H1 (cell line): Measurements from ENCODE around the gene SLC9C2. TPM values are rescaled to one million over a fixed set of nuclear protein-coding genes. Genes with fewer than 3 reads are reported as not detected.

Experiments used
- CTCF ChIA-PET: fragments of 300-600 bp; sonication (Branson Sonifier 250); formaldehyde crosslinking; loops from one replicate; lab custom pipeline; 2021; ENCODE audit not compliant: partially characterized antibody; lab: Charles Lee
- POLR2A ChIA-PET: fragments of 300-600 bp; sonication (Branson Sonifier 250); formaldehyde crosslinking; loops from one replicate; lab custom pipeline; 2021; ENCODE audit warnings: inconsistent platforms; ENCODE audit not compliant: partially characterized antibody; lab: Charles Lee
- DNase-seq, 2 experiments: peaks; one replicate each; pipeline versions ENCODE4 v3.0.0 to v3.0.0-alpha.2; 2010 to 2022; ENCODE audit warnings: low spot score in 2 of 2, low read depth in 1 of 2, mixed read lengths in 1 of 2
- FAIRE-seq: peaks from 2 replicates; lab custom pipeline; 2011; peaks lifted over from hg19 to GRCh38; lab: Jason Lieb, UNC
- H2AFZ ChIP-seq: 2 replicates; pipeline ENCODE4 v1.8.1; 2012; ENCODE audit warnings: low read length, inconsistent platforms
- H2AK5ac ChIP-seq: 2 replicates; pipeline ENCODE4 v1.6.1; 2013; ENCODE audit warnings: low read depth, low read length
- H2BK120ac ChIP-seq: replicated peaks from 2 replicates; pipeline ENCODE3; 2013; ENCODE audit warnings: low read depth, low read length, inconsistent platforms
- H2BK12ac ChIP-seq: 2 replicates; pipeline ENCODE4 v1.6.1; 2013; ENCODE audit warnings: low read depth, low read length
- H2BK15ac ChIP-seq: 2 replicates; pipeline ENCODE4 v1.6.1; 2013; ENCODE audit warnings: low read length
- H2BK20ac ChIP-seq: 2 replicates; pipeline ENCODE4 v1.6.1; 2013; ENCODE audit warnings: low read length
- H2BK5ac ChIP-seq: 2 replicates; pipeline ENCODE4 v1.6.1; 2013; ENCODE audit warnings: low read depth, low read length
- H3K14ac ChIP-seq: 2 replicates; pipeline ENCODE4 v1.6.1; 2013; ENCODE audit warnings: inconsistent platforms; ENCODE audit not compliant: insufficient read length
- H3K18ac ChIP-seq: 2 replicates; pipeline ENCODE4 v1.6.1; 2013; ENCODE audit warnings: low read length; ENCODE audit errors: extremely low read depth
- H3K23ac ChIP-seq: 2 replicates; pipeline ENCODE4 v1.6.1; 2013; ENCODE audit warnings: inconsistent platforms; ENCODE audit not compliant: insufficient read length
- H3K23me2 ChIP-seq: 2 replicates; pipeline ENCODE4 v1.6.1; 2013; ENCODE audit warnings: low read depth, low read length
- H3K27ac ChIP-seq: 2 replicates; pipeline ENCODE4 v1.6.1; 2011; ENCODE audit warnings: low read depth, low read length, inconsistent platforms
- H3K27me3 ChIP-seq, 4 experiments: replicated peaks in 1 of 4; 1 replicate in 1 of 4; 2 replicates in 3 of 4; pipeline versions ENCODE4 v1.6.1 to v1.8.1; 2011 to 2013; ENCODE audit warnings: low read length in 3 of 4, mild to moderate bottlenecking in 3 of 4, inconsistent platforms in 2 of 4, mixed read lengths in 2 of 4, moderate library complexity in 1 of 4; ENCODE audit not compliant: control insufficient read depth in 3 of 4, insufficient read depth in 3 of 4; ENCODE audit errors: extremely low read depth in 1 of 4
- H3K36me3 ChIP-seq, 4 experiments: 2 replicates each; pipeline versions ENCODE4 v1.6.1 to v1.8.1; 2011 to 2013; ENCODE audit warnings: mild to moderate bottlenecking in 4 of 4, low read length in 3 of 4, moderate library complexity in 2 of 4, control low read depth in 1 of 4, inconsistent platforms in 1 of 4; ENCODE audit not compliant: insufficient read depth in 4 of 4, control insufficient read depth in 2 of 4
- H3K4ac ChIP-seq: replicated peaks from 2 replicates; pipeline ENCODE3; 2013; ENCODE audit warnings: low read length, low read depth, mixed read lengths, inconsistent platforms; ENCODE audit not compliant: insufficient read length
- H3K4me1 ChIP-seq, 4 experiments: replicated peaks in 1 of 4; 1 replicate in 1 of 4; 2 replicates in 3 of 4; pipeline versions ENCODE4 v1.6.1 to v1.8.1; 2011 to 2013; ENCODE audit warnings: low read length in 3 of 4, inconsistent platforms in 2 of 4, mixed read lengths in 1 of 4; ENCODE audit not compliant: insufficient read depth in 4 of 4, control insufficient read depth in 3 of 4
- H3K4me2 ChIP-seq, 2 experiments: 2 replicates each; pipeline versions ENCODE4 v1.6.1 to v1.8.1; 2011 to 2013; ENCODE audit warnings: low read depth in 2 of 2, low read length in 2 of 2, control low read depth in 1 of 2, inconsistent platforms in 1 of 2, mild to moderate bottlenecking in 1 of 2; ENCODE audit not compliant: insufficient read depth in 1 of 2
- H3K4me3 ChIP-seq, 4 experiments: fragments of 200-600, 300-600 bp in 1 of 4; sonication (generic), shearing (Covaris generic), sonication (Bioruptor Twin) in 1 of 4; 2 replicates each; pipeline versions ENCODE4 v1.5.1 to v1.8.1; 2011 to 2016; ENCODE audit warnings: low read length in 4 of 4, low read depth in 3 of 4, control low read depth in 2 of 4, inconsistent platforms in 2 of 4, mild to moderate bottlenecking in 2 of 4, mixed read lengths in 1 of 4, moderate library complexity in 1 of 4; ENCODE audit not compliant: insufficient read depth in 2 of 4; ENCODE audit errors: extremely low read depth in 1 of 4
- H3K56ac ChIP-seq: replicated peaks from 2 replicates; pipeline ENCODE3; 2013; ENCODE audit warnings: low read depth, mild to moderate bottlenecking, mixed read lengths, low read length, inconsistent platforms; ENCODE audit not compliant: insufficient read length
- H3K79me1 ChIP-seq: 2 replicates; pipeline ENCODE4 v1.6.1; 2013; ENCODE audit warnings: low read depth, low read length, control low read depth
- H3K79me2 ChIP-seq, 2 experiments: 2 replicates each; pipeline versions ENCODE4 v1.6.1 to v1.8.1; 2012 to 2013; ENCODE audit warnings: low read length in 2 of 2, mild to moderate bottlenecking in 2 of 2, inconsistent platforms in 1 of 2; ENCODE audit not compliant: insufficient read depth in 2 of 2, control insufficient read depth in 1 of 2
- H3K9ac ChIP-seq, 4 experiments: replicated peaks in 1 of 4; 1 replicate in 1 of 4; 2 replicates in 3 of 4; pipeline versions ENCODE4 v1.6.1 to v1.8.1; 2011 to 2013; ENCODE audit warnings: low read depth in 3 of 4, low read length in 3 of 4, control low read depth in 2 of 4, mild to moderate bottlenecking in 2 of 4, moderate library complexity in 2 of 4, inconsistent platforms in 1 of 4; ENCODE audit errors: extremely low read depth in 1 of 4
- H3K9me3 ChIP-seq, 2 experiments: 2 replicates each; pipeline versions ENCODE4 v1.6.1 to v1.8.1; 2012 to 2013; ENCODE audit warnings: mild to moderate bottlenecking in 2 of 2, moderate library complexity in 2 of 2, control low read depth in 1 of 2, inconsistent platforms in 1 of 2, low read depth in 1 of 2, low read length in 1 of 2, mixed read lengths in 1 of 2; ENCODE audit not compliant: insufficient read depth in 2 of 2
- H4K20me1 ChIP-seq, 2 experiments: replicated peaks in 1 of 2; 2 replicates each; pipeline versions ENCODE3 to v1.8.1; 2011 to 2013; ENCODE audit warnings: inconsistent platforms in 2 of 2, low read length in 2 of 2, mild to moderate bottlenecking in 1 of 2; ENCODE audit not compliant: insufficient read depth in 2 of 2, control insufficient read depth in 1 of 2
- H4K5ac ChIP-seq: 2 replicates; pipeline ENCODE4 v1.6.1; 2013; ENCODE audit warnings: low read length, low read depth, mixed read lengths, inconsistent platforms; ENCODE audit not compliant: insufficient read length
- H4K8ac ChIP-seq: 2 replicates; pipeline ENCODE4 v1.8.0; 2013; ENCODE audit warnings: mild to moderate bottlenecking, moderate library complexity, low read length, inconsistent platforms; ENCODE audit not compliant: insufficient read depth; ENCODE audit errors: extremely low read depth
- H4K91ac ChIP-seq: replicated peaks from 2 replicates; pipeline ENCODE3; 2013; ENCODE audit warnings: low read length, mixed read lengths, inconsistent platforms; ENCODE audit not compliant: insufficient read length
- CTBP2 ChIP-seq: IDR thresholded peaks from 2 replicates; pipeline ENCODE4 v1.7.0; 2011; ENCODE audit warnings: borderline replicate concordance, mild to moderate bottlenecking, moderate library complexity, mixed read lengths, low read length; ENCODE audit not compliant: insufficient read depth, insufficient read length
- TCF12 ChIP-seq: IDR thresholded peaks from 2 replicates; pipeline ENCODE4 v1.6.1; 2011; ENCODE audit warnings: low read depth, mild to moderate bottlenecking, low read length
- WGBS, 2 experiments: shearing (Covaris generic) in 1 of 2; methylation state at CpG; one replicate each; pipeline versions ENCODE4 v1.1.6 to v1.1.7; 2013 to 2015; ENCODE audit warnings: low lambda C conversion rate in 2 of 2, mixed read lengths in 2 of 2, inconsistent platforms in 1 of 2, low coverage in 1 of 2, missing lambda C conversion rate in 1 of 2; ENCODE audit not compliant: insufficient replicate concordance in 2 of 2, insufficient coverage in 1 of 2, insufficient read length in 1 of 2; ENCODE audit errors: extremely low coverage in 1 of 2, missing lambda C conversion rate in 1 of 2; 5-methylcytosine and 5-hydroxymethylcytosine counted together
- polyA plus RNA-seq, 7 experiments: library from polyadenylated mRNA; depleted of rRNA in 3 of 7; stranded (reverse) in 5 of 7; unstranded in 2 of 7; fragments of >200 nt in 5 of 7; fragments of 200-250 nt in 2 of 7; gene quantifications; 1 replicate in 5 of 7; 2 replicates in 1 of 7; 4 replicates in 1 of 7; pipeline versions ENCODE4 v1.2.1 to v1.2.3, GENCODE V29; 2011 to 2013; ENCODE audit warnings: missing spikeins in 2 of 7, mixed read lengths in 2 of 7
- total RNA-seq: library from RNA; stranded (reverse); fragmentation: NEBNext Ultra II Directional; extraction: Animal tissue kit (Norgen Biotek cat#: 25700); gene quantifications from 2 replicates; pipeline ENCODE4 v1.2.1, GENCODE V29; 2021

SLC9C2 gene
- total and polyA plus RNA-seq, 2 of the 8 experiments (the other 6 are each of a cell fraction or from before 2014, with no cell fraction given) = not detected

DNA sequence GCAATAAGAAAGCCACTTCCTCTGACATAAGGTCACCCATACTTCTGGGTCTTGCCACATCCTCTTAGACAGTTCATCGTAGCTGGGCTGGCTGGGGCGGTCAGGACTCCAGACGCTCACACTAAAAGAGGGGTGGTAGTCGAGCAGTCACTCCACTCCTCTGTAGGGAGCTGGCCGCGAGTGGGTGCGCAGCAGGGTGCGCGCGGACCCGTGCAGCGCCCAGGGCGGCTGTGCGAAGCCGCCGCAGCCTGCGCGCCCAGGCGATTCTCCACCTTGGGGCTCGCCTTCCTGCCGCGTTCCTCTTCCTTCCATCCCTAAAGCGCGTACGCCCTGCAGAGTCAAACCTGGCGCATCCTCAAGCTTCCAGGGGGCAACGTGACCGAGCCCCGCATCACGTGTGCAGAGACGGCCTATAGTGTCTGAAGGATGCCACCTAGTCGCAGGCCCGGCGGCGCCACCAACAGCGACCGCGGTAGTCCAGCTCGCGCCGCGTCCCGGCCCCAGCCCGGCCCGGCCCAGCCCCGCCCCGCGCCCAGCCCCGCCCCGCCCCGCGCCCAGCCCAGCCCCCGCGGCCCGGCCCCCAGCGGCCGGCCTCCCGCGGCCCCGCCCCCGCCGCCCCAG lies 126.1 kb downstream of the SLC9C2 start:
- Histone ChIP-seq H3K14ac (no peak overlapping the region), H4K8ac (peak overlapping the region; percentile 81; the same call in 1 of the 2 replicates), H2AFZ (no peak overlapping the region), H3K4me1 (peaks cover 2 to 18% (median 4%) of the 10 kb centered on the region in 4 experiments; a peak in 6 of 7 replicates), H3K79me2 (peaks cover 12 to 72% of the 10 kb centered on the region in 2 experiments), H3K27me3 (no peaks in the 10 kb centered on the region), H2BK5ac (peak overlapping the region; percentile 84), H2AK5ac (no peak overlapping the region), H3K9ac (peak overlapping the region; percentile 60 to 88 (median 80)), H3K4ac (peak overlapping the region; percentile 79), H2BK20ac (no peak overlapping the region), H3K27ac (0 out of 2 replicates have a peak overlapping the region, but pooled peaks have one; percentile 52), H3K23me2 (peaks cover 12% of the 10 kb centered on the region), H4K20me1 (peaks cover 12% of the 10 kb centered on the region in 2 experiments), H3K4me3 (peak overlapping the region; percentile 74 to 94 (median 87)), H3K4me2 (peak overlapping the region; percentile 80 to 91), H3K18ac (peak overlapping the region; percentile 88), H4K5ac (peak overlapping the region; percentile 25), H4K91ac (peak overlapping the region; percentile 81), H2BK12ac (no peak overlapping the region), H3K23ac (no peak overlapping the region), H3K9me3 (peaks cover 2 to 7% of the 10 kb centered on the region in 2 experiments; a peak in 3 of 4 replicates), H3K36me3 (peaks cover 10 to 28% (median 18%) of the 10 kb centered on the region in 4 experiments), H2BK15ac (no peak overlapping the region), H3K79me1 (0 out of 2 replicates have a peak, but pooled peaks cover 2% of the 10 kb centered on the region), H3K56ac (no peak overlapping the region), H2BK120ac (no peak overlapping the region)
- POLR2A ChIA-PET = interaction anchor here (1.1 to 4.8 kb wide), 14 partner anchors 9 to 391 kb away, joined by 3 to 53 read pairs (median 8); partner anchors contain the start of genes CENPL, DARS2, GAS5 and ZBTB37
- CTCF ChIA-PET = interaction anchor here (0.6 to 4.3 kb wide), 9 partner anchors 15 to 735 kb away, joined by 3 to 44 read pairs (median 4); no protein-coding TSS in a partner anchor
- FAIRE-seq (no peak), DNase-seq (peak; percentile 86 to 88)
- WGBS, 2 experiments = 3% methylated on average over 31 of the region's 62 CpGs; no CpG with 5 or more reads in 1 of the 2 experiments
- TF ChIP-seq CTBP2 = no peak
- TF ChIP-seq TCF12 = no peak
